Neural cell (in vitro differentiated cells): Measurements from ENCODE around the gene AFAP1. TPM values are rescaled to one million over a fixed set of nuclear protein-coding genes. Genes with fewer than 3 reads are reported as not detected.

Source experiments
- H2AFZ ChIP-seq: fragments of 200-600, 300-800 bp; sonication (generic), shearing (Covaris generic); 2 replicates; pipeline ENCODE4 v1.6.0; 2014; ENCODE audit warnings: low read depth, mild to moderate bottlenecking, antibody characterized with exemption, low read length, moderate library complexity
- H3F3A ChIP-seq: fragments of 200-600 bp; shearing (Covaris generic); 2 replicates; pipeline ENCODE4 v1.6.1; 2016; ENCODE audit warnings: mild to moderate bottlenecking, moderate library complexity, mixed read lengths, antibody characterized with exemption, low read length; ENCODE audit not compliant: insufficient read depth, poor library complexity, severe bottlenecking
- H3K27ac ChIP-seq: fragments of 200-600, 300-800 bp; sonication (generic), shearing (Covaris generic); 2 replicates; pipeline ENCODE4 v1.5.1; 2014; ENCODE audit warnings: mild to moderate bottlenecking, low read length, moderate library complexity
- H3K27me3 ChIP-seq: fragments of 300-800, 200-600 bp; sonication (generic), shearing (Covaris generic); 2 replicates; pipeline ENCODE4 v1.6.0; 2014; ENCODE audit warnings: mild to moderate bottlenecking, low read depth, low read length, moderate library complexity; ENCODE audit not compliant: insufficient read depth
- H3K36me3 ChIP-seq: fragments of 300-800, 200-600 bp; sonication (generic), shearing (Covaris generic); 2 replicates; pipeline ENCODE4 v1.5.1; 2014; ENCODE audit warnings: mild to moderate bottlenecking, antibody characterized with exemption, low read length, moderate library complexity; ENCODE audit not compliant: insufficient read depth
- H3K4me2 ChIP-seq: fragments of 300-800, 200-600 bp; sonication (generic), shearing (Covaris generic); 2 replicates; pipeline ENCODE4 v1.6.0; 2014; ENCODE audit warnings: mild to moderate bottlenecking, low read length
- H3K4me3 ChIP-seq: fragments of 300-800, 200-600 bp; sonication (generic), shearing (Covaris generic); 2 replicates; pipeline ENCODE4 v1.5.1; 2014; ENCODE audit warnings: mild to moderate bottlenecking, low read length, moderate library complexity
- H3K79me2 ChIP-seq: fragments of 200-600 bp; shearing (Covaris generic); replicated peaks from 2 replicates; pipeline ENCODE4 v1.6.0; 2014; ENCODE audit warnings: mild to moderate bottlenecking, low read length, moderate library complexity; ENCODE audit not compliant: insufficient read depth
- H3K9ac ChIP-seq: fragments of 300-800, 200-600 bp; sonication (generic), shearing (Covaris generic); 2 replicates; pipeline ENCODE4 v1.6.1; 2016; ENCODE audit warnings: mild to moderate bottlenecking, low read length, mixed read lengths
- H3K9me2 ChIP-seq: fragments of 200-600 bp; shearing (Covaris generic); 2 replicates; pipeline ENCODE4 v1.6.1; 2016; ENCODE audit warnings: mild to moderate bottlenecking, low read length, mixed read lengths; ENCODE audit not compliant: insufficient read depth
- H3K9me3 ChIP-seq: fragments of 200-600, 300-800 bp; sonication (generic), shearing (Covaris generic); 2 replicates; pipeline ENCODE4 v1.6.1; 2016; ENCODE audit warnings: mild to moderate bottlenecking, mixed run types, low read length, moderate library complexity, mixed read lengths
- H4K20me1 ChIP-seq: fragments of 200-600 bp; shearing (Covaris generic); 2 replicates; pipeline ENCODE4 v1.6.1; 2016; ENCODE audit warnings: mild to moderate bottlenecking, mixed run types; ENCODE audit not compliant: insufficient read depth
- EP300 ChIP-seq: fragments of 450-650 bp; conservative IDR thresholded peaks from 2 replicates; pipeline ENCODE4 v1.6.1; 2014; ENCODE audit warnings: antibody characterized with exemption, mild to moderate bottlenecking, moderate library complexity; ENCODE audit not compliant: poor library complexity, severe bottlenecking
- EZH2 ChIP-seq: fragments of 200-600, 300-800 bp; shearing (Covaris generic), sonication (generic); IDR thresholded peaks from 2 replicates; pipeline ENCODE4 v1.6.1; 2014; ENCODE audit warnings: antibody characterized with exemption, low read length, borderline replicate concordance, mild to moderate bottlenecking; ENCODE audit not compliant: insufficient read depth, poor library complexity, severe bottlenecking
- MXI1 ChIP-seq: fragments of 450-650 bp; conservative IDR thresholded peaks from 2 replicates; pipeline ENCODE4 v1.6.1; 2014; ENCODE audit warnings: antibody characterized with exemption, mild to moderate bottlenecking; ENCODE audit not compliant: poor library complexity, severe bottlenecking
- POLR2AphosphoS5 ChIP-seq: IDR thresholded peaks from 2 replicates; pipeline ENCODE4 v1.6.1; 2012
- RAD21 ChIP-seq: fragments of 450-650 bp; conservative IDR thresholded peaks from 2 replicates; pipeline ENCODE4 v1.6.1; 2014; ENCODE audit warnings: antibody characterized with exemption, mild to moderate bottlenecking, moderate library complexity
- REST ChIP-seq: IDR thresholded peaks from 2 replicates; pipeline ENCODE4 v1.6.1; 2012; ENCODE audit warnings: borderline replicate concordance
- SMC3 ChIP-seq: fragments of 450-650 bp; conservative IDR thresholded peaks from 2 replicates; pipeline ENCODE4 v1.6.1; 2014; ENCODE audit warnings: antibody characterized with exemption, mild to moderate bottlenecking, moderate library complexity; ENCODE audit not compliant: poor library complexity
- TAF1 ChIP-seq: IDR thresholded peaks from 2 replicates; pipeline ENCODE4 v1.6.1; 2012; ENCODE audit warnings: low read depth
- polyA plus RNA-seq: library from polyadenylated mRNA; depleted of rRNA; stranded (reverse); fragments of >200 nt; gene quantifications from 2 replicates; pipeline ENCODE4 v1.2.3, GENCODE V29; 2014
- TF ChIP-seq, protein P1 (sequence below): fragments of 450-650 bp; IDR thresholded peaks from 2 replicates; pipeline ENCODE4 v1.5.1; 2014; ENCODE audit warnings: antibody characterized with exemption, mild to moderate bottlenecking, moderate library complexity; ENCODE audit not compliant: poor library complexity, severe bottlenecking

Gene AFAP1
- polyA plus RNA-seq, 1 donor from 2014 or later: 38.9 TPM

DNA sequence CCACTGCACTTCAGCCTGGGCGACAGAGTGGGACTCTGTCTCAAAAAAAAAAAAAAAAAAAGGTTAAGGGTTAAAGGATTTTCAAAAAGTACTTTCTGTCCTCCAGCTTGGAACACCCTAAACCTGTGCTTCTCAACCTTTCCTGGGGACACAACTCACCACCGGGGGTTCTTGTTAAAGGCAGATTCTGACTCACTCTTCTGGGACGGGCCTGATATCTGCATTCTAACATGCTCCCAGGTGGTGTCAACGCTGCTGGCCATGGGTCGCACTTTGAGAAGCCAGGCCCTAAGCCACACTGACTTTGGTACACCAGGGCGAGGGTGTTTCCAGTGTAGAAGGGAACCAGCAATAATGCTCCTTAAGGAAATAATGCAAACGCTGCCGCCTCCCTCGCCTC, 46.1 kb downstream of the AFAP1 start:
- H3K4me2 ChIP-seq: no peak overlapping the region
- no peaks in the 10 kb centered on the region for H3F3A ChIP-seq
- no peak overlapping the region for H3K4me3 ChIP-seq
- TF ChIP-seq, protein P1, sequence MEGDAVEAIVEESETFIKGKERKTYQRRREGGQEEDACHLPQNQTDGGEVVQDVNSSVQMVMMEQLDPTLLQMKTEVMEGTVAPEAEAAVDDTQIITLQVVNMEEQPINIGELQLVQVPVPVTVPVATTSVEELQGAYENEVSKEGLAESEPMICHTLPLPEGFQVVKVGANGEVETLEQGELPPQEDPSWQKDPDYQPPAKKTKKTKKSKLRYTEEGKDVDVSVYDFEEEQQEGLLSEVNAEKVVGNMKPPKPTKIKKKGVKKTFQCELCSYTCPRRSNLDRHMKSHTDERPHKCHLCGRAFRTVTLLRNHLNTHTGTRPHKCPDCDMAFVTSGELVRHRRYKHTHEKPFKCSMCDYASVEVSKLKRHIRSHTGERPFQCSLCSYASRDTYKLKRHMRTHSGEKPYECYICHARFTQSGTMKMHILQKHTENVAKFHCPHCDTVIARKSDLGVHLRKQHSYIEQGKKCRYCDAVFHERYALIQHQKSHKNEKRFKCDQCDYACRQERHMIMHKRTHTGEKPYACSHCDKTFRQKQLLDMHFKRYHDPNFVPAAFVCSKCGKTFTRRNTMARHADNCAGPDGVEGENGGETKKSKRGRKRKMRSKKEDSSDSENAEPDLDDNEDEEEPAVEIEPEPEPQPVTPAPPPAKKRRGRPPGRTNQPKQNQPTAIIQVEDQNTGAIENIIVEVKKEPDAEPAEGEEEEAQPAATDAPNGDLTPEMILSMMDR: no peak
- no peak for TF ChIP-seq RAD21
- no peak for TF ChIP-seq TAF1
- TF ChIP-seq POLR2AphosphoS5: no peak
- TF ChIP-seq MXI1: no peak
- no peak for TF ChIP-seq EZH2
- TF ChIP-seq SMC3: no peak
- no peak for TF ChIP-seq EP300
- no peak for TF ChIP-seq REST
- H3K36me3 ChIP-seq: no peaks in the 10 kb centered on the region
- no peak overlapping the region for H2AFZ ChIP-seq
- H4K20me1 ChIP-seq: peaks cover 8% of the 10 kb centered on the region
- H3K27ac ChIP-seq: no peak overlapping the region
- peaks cover 73% of the 10 kb centered on the region for H3K79me2 ChIP-seq
- no peaks in the 10 kb centered on the region for H3K9me2 ChIP-seq
- no peak overlapping the region for H3K9ac ChIP-seq
- no peaks in the 10 kb centered on the region for H3K9me3 ChIP-seq
- no peaks in the 10 kb centered on the region for H3K27me3 ChIP-seq

DNA sequence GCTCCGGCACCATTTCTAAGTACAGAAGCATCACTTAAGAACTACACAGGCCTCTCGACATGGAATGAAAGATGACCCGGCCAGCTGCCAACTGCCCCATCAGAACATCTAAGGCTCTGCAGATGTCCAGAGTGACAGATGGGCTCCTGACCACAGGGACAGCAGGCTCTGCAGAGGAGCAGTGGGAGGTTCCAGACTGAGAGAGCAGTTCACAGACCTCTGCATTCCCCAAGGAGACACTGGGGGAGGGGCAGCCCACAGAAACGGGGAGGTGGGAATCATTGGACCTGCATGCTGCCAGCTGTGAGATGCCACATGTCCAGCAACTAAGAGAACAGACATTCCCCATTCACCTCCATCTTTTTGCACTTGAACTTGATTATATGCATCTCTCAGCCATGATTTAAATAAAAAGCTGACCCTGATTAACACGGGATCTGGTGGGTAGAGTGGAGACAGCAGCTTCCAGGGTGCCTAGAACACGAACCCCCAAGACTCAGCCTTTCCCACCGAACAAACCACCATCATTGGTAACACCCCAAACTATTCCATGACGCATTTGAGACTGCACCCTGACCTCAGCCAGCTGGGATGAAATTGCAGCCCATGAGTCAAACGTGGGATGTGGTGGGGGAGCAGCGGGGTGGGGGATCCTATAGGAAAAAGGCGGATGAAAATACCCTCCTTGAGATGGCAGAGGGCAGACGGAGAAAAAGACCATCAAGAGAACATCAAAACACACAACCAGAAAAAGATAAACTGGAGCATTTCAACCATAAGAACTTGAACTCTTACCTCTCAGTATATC, 47.2 kb downstream of the AFAP1 start:
- no peak overlapping the region for H2AFZ ChIP-seq

More for the DNA sequence above, 47.2 kb downstream of the AFAP1 start:
- H3K9me3 ChIP-seq: no peaks in the 10 kb centered on the region
- TF ChIP-seq, protein P1: no peak
- TF ChIP-seq EP300 (no peak), SMC3 (no peak), RAD21 (no peak), EZH2 (no peak), REST (no peak), POLR2AphosphoS5 (no peak), TAF1 (no peak), MXI1 (no peak)
- peaks cover 8% of the 10 kb centered on the region for H4K20me1 ChIP-seq
- peaks cover 77% of the 10 kb centered on the region for H3K79me2 ChIP-seq
- H3K36me3 ChIP-seq: no peaks in the 10 kb centered on the region
- H3F3A ChIP-seq: no peaks in the 10 kb centered on the region
- H3K9me2 ChIP-seq: no peaks in the 10 kb centered on the region
- no peak overlapping the region for H3K4me3 ChIP-seq
- no peak overlapping the region for H3K9ac ChIP-seq
- no peaks in the 10 kb centered on the region for H3K27me3 ChIP-seq
- H3K27ac ChIP-seq: no peak overlapping the region
- no peak overlapping the region for H3K4me2 ChIP-seq
